Heart left ventricle (tissue), 13 donors: ENCODE data around the gene MGA.

ENCODE experiments used
- POLR2A ChIP-seq, 2 donors: fragments of 450-650 bp; IDR thresholded peaks; one replicate each; pipeline ENCODE4 v1.6.1; 2017; ENCODE audit warnings: antibody characterized with exemption in 2 of 2, mild to moderate bottlenecking in 2 of 2, moderate library complexity in 2 of 2
- TF ChIP-seq, protein P1 (sequence below), 12 donors: fragments of 200-600 bp; sonication (generic) in 4 of 12; IDR thresholded peaks; one replicate each; pipeline versions ENCODE4 v1.5.0 to v1.8.0; 2018 to 2022; ENCODE audit warnings: antibody characterized with exemption in 12 of 12, mild to moderate bottlenecking in 5 of 12
- donor health status: ischemic (EF 13 %, LVEDD 7.1; RV severe dilation, severe dysfunction).
- donor health status: DM: no; HTN: yes; CAD: no.
- donor health status: DM: no; HTN: no; CAD: no.
- donor health status: ischemic (EF 25% LVEDD 6.9; RV normal size, moderate dysfunction).
- donor health status: ischemic (EF 25% LVEDD 5.7; RV mildly dilated, moderate dysfunction).
- donor health status: ischemic (EF 35%, LVEDD 5.7; RV mildly dilated, moderate dysfunction).
- donor health status: nonischemic (EF 11% LVEDD 7.7; RV severe dilation, severe dysfunction).
- donor health status: DM: yes; HTN: yes; CAD: no.
- donor health status: PGD.
- donor health status: ischemic (EF 29% LVEDD 5.4; RV normal size, mild dysfunction).
- donor health status: nonischemic (EF 23%, LVEDD 6.1; RV moderate dilation, normal function).

DNA sequence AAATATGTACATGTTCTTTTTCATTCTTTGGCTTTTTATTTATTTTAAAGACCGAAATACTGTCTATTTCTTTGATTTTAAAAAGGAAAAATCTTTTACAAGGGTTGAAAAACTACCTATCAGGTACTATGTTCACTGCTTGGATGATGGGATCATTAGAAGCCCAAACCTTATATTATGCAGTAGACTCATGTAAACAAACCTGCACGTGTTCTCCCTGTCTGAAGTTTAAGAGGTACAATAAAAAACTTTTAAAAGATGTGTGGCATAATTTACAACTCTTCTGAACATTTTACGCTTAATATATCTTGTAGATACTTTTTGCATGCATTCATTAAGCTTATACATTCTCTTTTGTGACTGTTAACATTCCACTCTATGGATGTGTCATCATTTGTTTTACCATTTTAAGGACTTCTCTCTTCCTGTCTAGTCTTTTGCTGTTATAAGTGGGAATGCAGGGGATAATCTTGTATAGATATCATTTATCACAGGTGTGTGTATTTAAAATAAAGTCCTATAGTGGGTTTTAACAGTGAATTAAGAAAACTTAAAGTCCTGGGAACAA is 6.2 kb downstream of the MGA start:
- TF ChIP-seq, protein P1, sequence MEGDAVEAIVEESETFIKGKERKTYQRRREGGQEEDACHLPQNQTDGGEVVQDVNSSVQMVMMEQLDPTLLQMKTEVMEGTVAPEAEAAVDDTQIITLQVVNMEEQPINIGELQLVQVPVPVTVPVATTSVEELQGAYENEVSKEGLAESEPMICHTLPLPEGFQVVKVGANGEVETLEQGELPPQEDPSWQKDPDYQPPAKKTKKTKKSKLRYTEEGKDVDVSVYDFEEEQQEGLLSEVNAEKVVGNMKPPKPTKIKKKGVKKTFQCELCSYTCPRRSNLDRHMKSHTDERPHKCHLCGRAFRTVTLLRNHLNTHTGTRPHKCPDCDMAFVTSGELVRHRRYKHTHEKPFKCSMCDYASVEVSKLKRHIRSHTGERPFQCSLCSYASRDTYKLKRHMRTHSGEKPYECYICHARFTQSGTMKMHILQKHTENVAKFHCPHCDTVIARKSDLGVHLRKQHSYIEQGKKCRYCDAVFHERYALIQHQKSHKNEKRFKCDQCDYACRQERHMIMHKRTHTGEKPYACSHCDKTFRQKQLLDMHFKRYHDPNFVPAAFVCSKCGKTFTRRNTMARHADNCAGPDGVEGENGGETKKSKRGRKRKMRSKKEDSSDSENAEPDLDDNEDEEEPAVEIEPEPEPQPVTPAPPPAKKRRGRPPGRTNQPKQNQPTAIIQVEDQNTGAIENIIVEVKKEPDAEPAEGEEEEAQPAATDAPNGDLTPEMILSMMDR (IDR thresholded peaks at IDR 0.05), result no peak
- TF ChIP-seq POLR2A (IDR thresholded peaks at IDR 0.05), result no peak
